A673 (cell line): ENCODE measurements around the gene SLC25A13.

Source experiments
- CTCF ChIP-seq: fragments of 300-800, 200-600 bp; sonication (generic); conservative IDR thresholded peaks from 2 replicates; pipeline ENCODE4 v1.5.1; 2017; ENCODE audit warnings: low read depth, mild to moderate bottlenecking, antibody characterized with exemption, low read length, moderate library complexity, mixed read lengths
- EZH2 ChIP-seq: fragments of 200-600 bp; sonication (generic); IDR thresholded peaks from 2 replicates; pipeline ENCODE4 v1.6.1; 2017; ENCODE audit warnings: borderline replicate concordance, low read depth, mild to moderate bottlenecking, mixed read lengths, antibody characterized with exemption, low read length; ENCODE audit not compliant: poor library complexity, severe bottlenecking

- no peak for TF ChIP-seq CTCF
- no peak for TF ChIP-seq EZH2
Observed at GRCh38 chr7:96144260-96144526, 177.7 kb downstream of the SLC25A13 start.
